ENCODE data around the gene CGB3. TPM values are rescaled to one million over a fixed set of nuclear protein-coding genes. Genes with fewer than 3 reads are reported as not detected.

The CGB3 gene
- total and polyA plus RNA-seq, 10 of the 15 experiments (the other 5 are each of a cell fraction or from before 2014, with no cell fraction given), result not detected

- no peak for TF ChIP-seq ZNF687 (IDR thresholded peaks at IDR 0.05)
These were observed 35.8 kb downstream of the CGB3 start (continued) for GRCh38 chr19:48988286-48988685.

- ChIA-PET CTCF (interaction anchor here (0.6 to 2.5 kb wide), 5 partner anchors 7 to 199 kb away, joined by 3 to 11 read pairs (median 4); no protein-coding TSS in a partner anchor), POLR2A (no interaction called here), RAD21 (ENCODE audit: unreplicated experiment) (no interaction called here), SMC1A (ENCODE audit: uncharacterized antibody, unreplicated experiment) (interaction anchor here (0.7 kb wide), 1 partner anchor 21 kb away, joined by 3 read pairs; no protein-coding TSS in a partner anchor)
- WGBS (ENCODE audit: insufficient coverage, insufficient replicate concordance, low lambda C conversion rate, missing lambda C conversion rate), result 84% methylated on average over 7 of the region's 7 CpGs
- Histone ChIP-seq H3K4me1 (ENCODE audit: control insufficient read depth, insufficient read depth, low read length) (peaks cover 3% of the 10 kb centered on the region), H3K9me3 (replicated peaks; ENCODE audit: control insufficient read depth, insufficient read depth, low read length) (no peaks in the 10 kb centered on the region), H3K27me3 (replicated peaks in 1 of 2; ENCODE audit: control insufficient read depth in 2 of 2, insufficient read depth in 2 of 2, low read length in 1 of 2) (no peaks in the 10 kb centered on the region), H3K4me3 (no peak overlapping the region), H3K79me2 (ENCODE audit: control insufficient read depth, insufficient read depth, low read length) (peaks cover 20% of the 10 kb centered on the region), H3K4me2 (ENCODE audit: control insufficient read depth, insufficient read depth) (no peak overlapping the region), H3K9ac (ENCODE audit: control insufficient read depth, insufficient read depth, low read length) (no peak overlapping the region), H3K36me3 (ENCODE audit: control insufficient read depth in 2 of 2, insufficient read depth in 2 of 2, low read length in 1 of 2) (peaks cover 4 to 27% of the 10 kb centered on the region in 2 experiments; a peak in 3 of 4 replicates), H3K27ac (ENCODE audit: control insufficient read depth, insufficient read depth) (no peak overlapping the region), H2AFZ (ENCODE audit: control insufficient read depth, low read depth, low read length) (no peak overlapping the region), H4K20me1 (ENCODE audit: control insufficient read depth, insufficient read depth) (no peaks in the 10 kb centered on the region)
- no TSS peak for BruUV-seq (replicated peaks)
- no peak for DNase-seq (ENCODE audit: low read depth, low spot score)
- intact Hi-C loops (cut with micrococcal nuclease; ENCODE audit: unreplicated experiment) (no loop called here), in situ Hi-C loops (cut with MboI) (no loop called here)
- no peak for TF ChIP-seq PML (IDR thresholded peaks at IDR 0.05; ENCODE audit: low read length)
- no peak for TF ChIP-seq CREB1 (IDR thresholded peaks at IDR 0.05; ENCODE audit: low read depth)
- no peak for TF ChIP-seq RCOR1 (conservative IDR thresholded peaks at IDR 0.05; ENCODE audit: low read depth, low read length)
- no peak for TF ChIP-seq E2F4 (IDR thresholded peaks at IDR 0.05; ENCODE audit: low read depth, low read length)
- TF ChIP-seq ESRRA (IDR thresholded peaks at IDR 0.05; ENCODE audit: low read length), result no peak
- TF ChIP-seq HSF1 (IDR thresholded peaks at IDR 0.05; ENCODE audit: low read depth, low read length), result no peak
- TF ChIP-seq KDM1A (IDR thresholded peaks at IDR 0.05; ENCODE audit: borderline replicate concordance), result no peak
- no peak for TF ChIP-seq TAF1 (IDR thresholded peaks at IDR 0.05; ENCODE audit: borderline replicate concordance, low read depth, low read length)
- no peak for TF ChIP-seq HDAC2 (IDR thresholded peaks at IDR 0.05)
- TF ChIP-seq ZZZ3 (IDR thresholded peaks at IDR 0.05; ENCODE audit: control insufficient read depth, insufficient read length, low read depth), result no peak
- TF ChIP-seq ZNF207 (IDR thresholded peaks at IDR 0.05; ENCODE audit: borderline replicate concordance), result no peak
- TF ChIP-seq MEF2A (IDR thresholded peaks at IDR 0.05; ENCODE audit: insufficient read depth, low read depth, low read length), result no peak
- TF ChIP-seq NR2C1 (IDR thresholded peaks at IDR 0.05), result no peak
- no peak for TF ChIP-seq CBFB (IDR thresholded peaks at IDR 0.05; ENCODE audit: low read depth)
- no peak for TF ChIP-seq PAX5 (IDR thresholded peaks at IDR 0.05; ENCODE audit: borderline replicate concordance, low read depth, low read length)
- no peak for ATAC-seq
- no peak for FAIRE-seq
These were observed 36.8 kb downstream of the CGB3 start for GRCh38 chr19:48987323-48987722.

Data from GM12878 (cell line).